GM21619 (cell line): Measurements from ENCODE around the gene RRP36.
"Not testable (repeated sequence)": the region's sequence is repeated elsewhere in the genome, so short reads cannot be mapped to it uniquely, and the experiment has no call there.

Source experiments
- ATAC-seq: cut with Tn5 transposase; IDR thresholded peaks from one replicate; pipeline ENCODE4 v1.9.1; 2021; ENCODE audit not compliant: unreplicated experiment

RRP36 gene

DNA sequence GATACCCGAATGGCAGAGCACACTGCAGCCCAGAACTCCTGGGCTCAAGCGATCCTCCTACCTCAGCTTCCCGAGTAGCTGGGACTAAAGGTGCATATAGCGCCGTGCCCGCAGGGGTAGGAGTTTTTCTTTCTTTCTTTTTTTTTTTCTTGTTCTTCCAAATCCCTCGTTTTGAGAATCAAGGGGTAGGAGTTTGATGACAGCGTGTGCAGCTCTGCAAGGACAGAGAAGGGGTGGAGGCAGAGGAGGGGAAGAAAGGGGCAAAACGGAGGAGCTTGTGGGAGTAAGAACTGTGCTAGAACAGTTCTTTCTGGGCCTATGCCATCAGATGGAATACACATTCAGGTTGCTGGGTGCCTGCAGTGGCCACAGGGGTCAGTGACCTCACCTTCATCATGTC, 15.3 kb downstream of the RRP36 start:
- ATAC-seq: no peak

DNA sequence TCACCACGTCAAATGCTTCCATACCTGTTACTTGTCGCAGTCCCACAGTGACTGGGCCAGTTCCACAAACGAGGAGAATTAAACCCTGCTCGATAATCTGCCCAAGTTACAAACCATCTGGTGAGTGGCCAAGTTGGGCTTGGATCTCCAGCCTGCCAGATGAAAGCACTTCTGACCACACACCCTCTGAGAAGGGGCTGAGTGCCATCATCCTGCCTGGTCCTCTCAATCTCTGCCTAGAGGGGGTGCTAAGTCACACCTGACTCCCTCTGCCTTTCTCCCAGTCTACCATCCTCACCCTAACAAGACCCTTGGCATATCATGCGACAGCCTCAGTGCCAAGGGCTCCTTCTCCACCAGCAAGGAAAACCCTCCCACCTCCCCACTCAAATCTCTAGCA, 15.8 kb downstream of the RRP36 start:
- ATAC-seq: no peak

DNA sequence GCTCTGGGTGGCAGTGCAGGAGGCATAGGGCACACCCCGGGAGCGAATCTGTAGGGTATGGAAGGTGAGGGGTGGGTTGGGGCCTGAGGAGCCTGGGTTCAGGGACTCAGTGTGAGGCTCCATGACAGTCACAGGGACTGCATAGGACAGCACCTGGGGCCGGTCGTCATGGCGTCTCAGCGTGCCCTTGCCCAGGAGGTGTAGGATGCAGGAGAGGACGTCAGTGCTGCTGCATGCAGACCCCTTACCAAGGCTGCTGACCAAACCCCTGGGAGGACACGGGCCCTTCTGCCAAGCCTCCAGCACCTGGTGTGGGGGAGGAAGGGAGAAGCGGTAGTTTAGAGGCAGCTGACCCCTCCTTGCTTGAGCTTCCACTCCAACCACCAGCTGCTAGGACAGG, 16.3 kb downstream of the RRP36 start:
- ATAC-seq: no peak

DNA sequence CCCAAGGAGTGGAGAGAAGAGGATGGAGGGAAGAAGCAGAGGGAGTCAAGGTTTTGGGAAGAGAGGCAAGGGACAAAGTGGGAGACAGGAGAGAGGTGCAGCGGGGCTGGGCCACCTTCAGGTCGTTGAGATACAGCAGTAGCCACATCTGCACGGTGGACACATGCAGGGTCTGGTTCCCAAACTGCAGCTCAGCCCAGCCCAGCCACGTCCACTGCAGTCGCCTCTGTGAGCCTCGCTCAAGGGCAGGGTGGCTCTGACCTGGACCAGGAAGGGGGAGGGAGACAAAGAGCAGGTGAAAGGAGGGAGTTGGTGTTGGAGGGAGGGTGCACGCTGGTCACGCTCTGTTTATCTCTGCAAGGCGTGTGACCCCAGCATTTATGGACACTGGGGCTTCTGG, 17.3 kb downstream of the RRP36 start:
- no peak for ATAC-seq

DNA sequence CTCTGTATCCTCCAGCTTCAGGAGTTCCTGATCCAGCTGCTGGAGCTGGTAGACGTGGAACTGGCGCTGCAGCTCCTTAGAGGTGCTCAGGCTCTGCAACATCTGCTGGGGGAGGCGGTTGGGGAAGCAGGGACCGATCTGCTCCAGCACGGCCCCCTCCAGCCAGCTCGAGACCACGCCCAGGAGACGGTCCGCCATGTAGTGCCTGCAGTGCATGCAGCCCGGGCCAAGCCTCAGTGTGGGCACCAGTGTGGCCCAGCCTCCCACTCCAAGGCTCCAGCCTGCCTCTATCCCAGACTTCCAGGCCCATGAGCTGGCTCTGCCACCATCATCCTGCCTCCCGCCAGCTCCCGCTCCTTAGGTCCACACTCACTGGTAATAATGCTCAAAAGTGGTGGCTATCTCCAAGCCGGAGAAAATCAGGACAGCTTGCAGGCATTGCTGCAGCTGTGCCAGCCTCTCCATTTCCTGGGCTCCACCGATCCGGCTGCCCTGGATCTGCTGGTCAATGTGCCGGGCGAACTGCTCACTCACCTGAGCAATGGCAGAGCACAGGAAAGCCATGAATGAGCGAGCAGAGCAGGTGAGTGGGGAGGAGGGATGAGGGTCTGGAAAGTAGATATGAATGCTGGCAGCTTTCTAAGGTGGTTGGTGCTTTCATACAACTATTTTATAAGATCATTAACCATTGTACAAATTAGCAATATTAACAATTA, 19.3 kb downstream of the RRP36 start:
- ATAC-seq: no peak

DNA sequence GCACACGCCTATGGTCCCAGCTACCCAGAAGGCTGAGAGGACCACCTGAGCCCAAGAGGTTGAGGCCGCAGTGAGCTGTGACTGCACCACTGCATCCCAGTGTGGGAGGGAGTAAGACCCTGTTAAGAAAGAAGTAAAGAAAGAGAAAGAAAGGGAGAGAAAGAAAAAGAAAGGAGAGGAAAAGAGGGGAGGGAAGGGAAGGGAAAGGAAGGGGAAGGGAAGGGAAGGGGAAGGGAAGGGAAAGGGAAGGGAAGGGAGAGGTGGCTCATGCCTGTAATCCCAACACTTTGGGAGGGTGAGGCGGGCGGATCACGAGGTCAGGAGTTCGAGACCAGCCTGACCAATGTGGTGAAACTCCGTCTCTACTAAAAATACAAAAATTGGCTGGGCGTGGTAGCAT, 20.1 kb downstream of the RRP36 start:
- not testable (repeated sequence) for ATAC-seq

DNA sequence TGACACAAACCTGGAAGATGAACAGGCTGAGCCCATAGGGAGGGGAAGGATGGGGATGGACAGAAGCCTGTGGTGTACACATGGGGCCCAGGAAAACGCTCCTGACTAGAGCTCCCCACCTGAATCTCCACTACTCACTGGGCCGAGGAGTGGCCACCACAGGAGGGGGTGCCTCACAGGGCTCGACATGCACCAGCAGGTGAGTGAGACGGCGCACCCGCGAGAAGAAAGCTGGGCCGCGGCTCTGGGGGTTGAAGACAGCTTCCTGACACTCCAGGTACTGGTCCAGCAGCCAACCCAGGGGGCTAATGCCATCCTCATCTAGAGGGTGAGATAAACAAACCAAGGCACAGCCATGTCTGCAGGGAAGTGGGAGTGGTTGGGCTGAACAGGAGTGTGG, 21.9 kb downstream of the RRP36 start:
- no peak for ATAC-seq

DNA sequence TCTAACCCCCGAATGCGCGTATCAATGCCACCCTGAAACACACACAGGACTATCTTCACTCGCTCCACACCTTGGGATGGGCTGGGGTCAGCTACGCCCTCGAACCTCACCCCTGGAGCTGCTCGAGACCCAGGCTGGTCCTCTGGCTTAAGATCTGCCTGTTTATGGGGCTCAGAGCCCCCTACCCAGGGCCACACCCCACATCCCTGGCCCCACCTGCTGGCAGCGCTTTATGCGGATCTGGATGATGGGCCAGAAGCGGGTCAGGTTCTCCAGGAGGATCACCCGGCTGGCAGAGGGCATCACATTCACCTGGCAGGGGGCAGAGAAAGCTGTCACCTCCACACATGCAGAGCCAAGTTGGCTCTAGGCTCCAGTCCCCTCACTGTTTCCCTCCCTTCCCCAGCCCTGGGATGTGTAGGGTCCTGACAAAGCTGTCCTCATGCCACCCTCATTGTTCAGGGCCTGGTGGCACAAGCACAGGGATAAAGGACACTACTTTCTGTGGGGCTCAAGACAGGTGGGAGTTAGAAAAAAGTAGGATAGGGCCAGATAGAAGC, 24.0 kb downstream of the RRP36 start:
- no peak for ATAC-seq

DNA sequence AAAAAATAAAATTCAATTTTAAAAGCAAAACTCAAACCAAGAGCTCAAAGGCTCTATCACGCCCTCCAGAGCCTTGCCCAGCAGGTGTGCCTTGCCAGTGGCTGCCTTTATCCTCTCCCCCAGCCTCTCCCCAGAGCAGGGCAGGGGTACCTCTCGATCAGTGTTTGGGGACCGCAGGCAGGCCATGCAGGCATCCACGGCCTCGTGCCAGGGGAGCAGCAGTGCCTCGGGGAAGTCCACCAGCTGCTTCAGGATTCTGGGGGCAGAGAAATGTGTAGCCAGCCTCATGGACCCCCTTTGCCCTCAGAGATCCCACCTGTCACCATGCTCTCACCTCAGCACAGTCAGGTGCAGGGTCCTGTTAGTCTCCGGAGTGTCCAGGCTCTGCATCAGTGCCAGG, 26.6 kb downstream of the RRP36 start:
- no peak for ATAC-seq

DNA sequence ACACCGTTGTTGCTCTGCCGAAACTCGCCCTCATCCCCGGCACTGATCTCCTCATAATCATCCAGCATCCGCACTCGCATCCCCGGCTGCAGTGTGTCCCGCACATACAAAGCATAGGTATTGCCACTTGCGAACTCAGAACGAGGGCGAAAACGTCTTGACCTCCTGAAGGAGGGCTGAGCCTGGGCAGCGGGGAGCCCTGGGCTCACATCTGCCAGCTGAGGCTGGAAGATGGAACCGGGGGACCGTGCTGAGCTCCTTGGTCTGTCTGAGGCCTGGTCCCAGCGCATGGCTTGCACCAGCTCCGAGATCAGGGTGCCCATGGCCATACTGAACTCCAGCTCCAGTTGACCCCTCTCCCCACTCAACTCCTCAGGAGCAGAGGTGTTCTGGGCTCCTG, 29.6 kb downstream of the RRP36 start:
- no peak for ATAC-seq

DNA sequence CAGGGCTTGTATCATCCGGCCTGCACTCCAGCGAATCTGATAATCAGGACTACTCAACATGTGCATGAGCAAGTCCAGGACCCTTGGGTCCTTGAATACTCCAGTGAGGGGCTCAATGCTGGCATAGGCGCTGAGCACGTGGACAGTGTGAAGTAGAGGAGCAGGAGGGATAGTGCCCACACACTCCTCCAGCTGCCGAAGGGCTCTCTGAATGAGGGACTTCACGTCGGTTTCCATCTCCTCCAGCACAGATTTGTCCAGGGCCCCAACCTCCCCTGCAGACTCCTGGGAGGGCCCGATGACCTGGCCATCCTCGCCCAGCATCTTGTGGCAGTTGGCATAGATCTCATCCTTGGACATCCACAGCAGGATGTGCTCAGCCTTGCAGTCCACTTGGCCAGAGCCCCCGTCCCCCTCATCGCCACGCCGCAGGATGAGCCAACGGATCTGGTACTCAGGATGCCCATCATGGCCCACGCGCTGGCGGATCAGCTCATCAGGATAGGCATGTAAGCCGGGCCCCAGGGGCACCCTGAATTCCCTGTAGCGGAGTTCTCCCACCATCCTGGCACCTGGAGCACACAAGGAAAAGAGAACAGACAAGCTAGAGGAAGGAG, 30.9 kb downstream of the RRP36 start:
- ATAC-seq: no peak

DNA sequence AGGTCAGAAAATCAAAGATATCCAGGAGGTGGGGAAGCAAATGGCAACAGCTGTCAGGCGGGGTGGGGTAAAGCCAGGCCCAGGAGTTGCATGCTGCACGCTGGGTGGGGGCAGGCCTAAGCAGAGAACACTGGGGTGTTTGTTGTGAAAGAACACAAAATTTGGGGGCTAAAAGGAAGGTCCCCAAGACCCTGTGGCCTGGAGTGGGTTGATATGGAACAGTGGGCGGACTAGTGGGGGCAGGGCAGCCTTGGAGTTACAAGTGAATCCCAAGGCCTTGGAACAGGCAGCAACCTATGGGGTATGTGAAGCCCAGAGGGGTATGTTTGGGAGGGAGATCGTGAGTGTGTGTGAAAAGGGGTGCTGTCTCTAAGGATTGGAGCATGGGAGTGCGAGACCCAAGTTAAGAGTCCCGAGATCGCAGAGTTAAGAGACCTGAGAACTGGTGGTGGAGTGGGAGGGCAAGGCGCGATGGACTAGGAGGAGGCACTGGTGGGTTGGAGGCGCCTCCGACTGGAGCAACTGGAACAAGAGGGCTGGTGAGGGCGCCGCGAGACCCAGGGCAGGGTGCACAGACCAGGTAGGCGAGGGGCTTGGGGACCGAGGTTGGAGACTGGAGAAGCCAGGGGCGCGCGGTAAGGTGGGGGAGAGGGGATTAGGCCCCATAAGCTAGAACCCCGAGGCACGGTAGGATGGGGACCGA, 31.6 kb downstream of the RRP36 start:
- peak; percentile 16 for ATAC-seq

DNA sequence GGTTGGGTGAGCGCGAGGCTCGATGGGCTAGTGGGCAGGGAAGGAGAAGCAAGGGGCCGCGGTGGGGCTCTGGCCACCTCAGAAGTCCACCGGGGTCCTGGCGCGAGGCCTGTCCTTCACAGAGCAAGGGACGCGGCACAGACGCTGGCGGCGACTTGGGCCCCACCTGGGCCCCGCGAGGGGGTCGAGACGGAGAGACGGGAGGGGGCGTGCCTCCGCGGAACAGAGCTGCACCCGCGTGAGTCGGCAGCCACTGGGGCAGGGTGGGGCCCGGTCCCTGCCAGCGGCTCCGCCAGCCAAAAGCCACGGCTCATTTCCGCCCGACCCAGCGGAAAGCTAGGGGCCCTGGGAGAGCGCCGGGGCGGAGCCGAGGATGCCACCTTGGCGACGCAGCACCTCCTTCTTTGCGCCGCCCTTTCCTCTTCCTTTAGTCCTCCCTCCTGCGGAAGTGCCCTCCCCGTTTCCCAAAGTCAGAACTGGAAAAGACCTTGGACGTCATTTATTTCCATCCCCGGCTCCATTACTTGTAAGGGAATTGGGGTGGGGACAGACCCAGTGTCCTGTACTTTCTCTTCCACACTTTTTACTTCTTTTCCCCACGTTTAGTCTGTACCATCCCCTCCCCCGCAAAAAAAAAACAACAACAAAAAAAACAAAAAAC, 32.3 kb downstream of the RRP36 start, which contains the start of gene CUL7:
CUL7 (minus strand) TSS at position 307 of the 661 bp plus-strand sequence. CDS start 1,063 bp downstream, outside the sequence.
- peak; percentile 91 for ATAC-seq

DNA sequence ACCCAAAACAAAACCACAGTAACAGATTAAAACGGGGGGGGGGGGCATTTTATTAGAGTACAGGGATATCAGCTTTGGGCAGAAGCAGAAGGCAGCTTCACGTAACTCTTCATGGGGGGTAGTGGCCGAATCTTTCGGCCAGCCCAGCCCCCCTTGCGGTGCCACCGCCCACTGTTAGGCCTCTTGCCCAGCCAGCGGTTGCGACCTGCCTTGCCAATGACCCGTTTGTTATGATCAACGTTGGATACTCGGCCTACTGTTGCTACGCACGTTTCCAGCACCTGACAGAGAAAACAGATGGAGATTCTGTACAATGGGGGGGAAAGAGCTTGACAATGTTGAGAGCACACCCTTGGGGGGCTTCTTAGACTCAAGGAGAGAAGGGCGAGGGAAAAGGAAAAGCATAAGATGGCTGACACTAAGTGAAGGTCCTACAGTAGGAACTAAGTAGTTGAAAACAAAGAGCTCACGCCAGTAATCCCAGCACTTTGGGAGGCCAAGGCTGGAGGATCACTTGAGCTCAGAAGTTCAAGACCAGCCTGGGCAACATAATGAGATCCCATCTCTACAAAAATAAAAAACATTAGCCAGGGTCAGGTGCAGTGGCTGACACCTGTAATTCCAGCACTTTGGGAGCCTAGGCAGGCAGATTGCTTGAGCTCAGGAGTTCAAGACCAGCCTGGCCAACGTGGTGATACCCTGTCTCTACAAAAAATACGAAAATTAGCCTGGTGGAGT, 33.0 kb downstream of the RRP36 start:
- ATAC-seq: no peak

DNA sequence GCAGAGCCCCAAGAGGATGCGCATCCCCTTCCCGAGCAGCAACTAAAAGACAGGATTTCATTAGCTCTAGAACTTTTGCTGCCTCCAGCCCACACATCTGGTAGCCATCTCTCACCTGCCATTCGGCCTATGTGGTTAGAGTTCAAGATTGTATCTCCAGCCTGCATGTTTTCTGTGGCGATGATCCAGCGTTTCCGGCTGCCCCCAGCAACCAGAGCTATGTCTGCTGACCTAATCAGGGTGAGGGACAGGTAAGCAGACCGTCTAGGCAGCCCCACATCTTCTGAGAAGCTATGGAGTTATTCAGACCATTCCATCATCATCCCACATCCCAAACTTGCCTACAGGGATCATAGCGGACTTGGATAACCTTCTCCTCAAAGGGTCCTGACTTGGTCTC, 34.5 kb downstream of the RRP36 start:
- ATAC-seq: no peak

DNA sequence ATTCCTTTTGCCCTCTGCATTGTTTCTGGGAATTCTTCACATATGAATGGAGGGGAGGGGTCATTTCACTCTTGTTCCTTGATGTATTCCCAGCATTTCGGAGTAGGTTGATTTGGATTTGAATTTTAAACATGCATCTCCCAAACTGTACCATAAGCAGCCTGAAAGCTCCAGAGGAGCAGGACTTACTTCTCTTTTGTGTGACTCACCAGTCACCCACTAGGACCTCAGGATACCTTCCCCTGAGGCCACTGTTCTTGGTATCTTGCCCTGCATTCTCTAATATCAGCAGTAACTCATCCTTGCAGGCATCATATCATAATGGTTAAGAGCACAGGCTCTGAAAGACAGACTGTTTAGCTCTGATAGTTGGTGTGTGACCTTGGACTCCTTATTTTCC, 37.1 kb downstream of the RRP36 start:
- no peak for ATAC-seq

DNA sequence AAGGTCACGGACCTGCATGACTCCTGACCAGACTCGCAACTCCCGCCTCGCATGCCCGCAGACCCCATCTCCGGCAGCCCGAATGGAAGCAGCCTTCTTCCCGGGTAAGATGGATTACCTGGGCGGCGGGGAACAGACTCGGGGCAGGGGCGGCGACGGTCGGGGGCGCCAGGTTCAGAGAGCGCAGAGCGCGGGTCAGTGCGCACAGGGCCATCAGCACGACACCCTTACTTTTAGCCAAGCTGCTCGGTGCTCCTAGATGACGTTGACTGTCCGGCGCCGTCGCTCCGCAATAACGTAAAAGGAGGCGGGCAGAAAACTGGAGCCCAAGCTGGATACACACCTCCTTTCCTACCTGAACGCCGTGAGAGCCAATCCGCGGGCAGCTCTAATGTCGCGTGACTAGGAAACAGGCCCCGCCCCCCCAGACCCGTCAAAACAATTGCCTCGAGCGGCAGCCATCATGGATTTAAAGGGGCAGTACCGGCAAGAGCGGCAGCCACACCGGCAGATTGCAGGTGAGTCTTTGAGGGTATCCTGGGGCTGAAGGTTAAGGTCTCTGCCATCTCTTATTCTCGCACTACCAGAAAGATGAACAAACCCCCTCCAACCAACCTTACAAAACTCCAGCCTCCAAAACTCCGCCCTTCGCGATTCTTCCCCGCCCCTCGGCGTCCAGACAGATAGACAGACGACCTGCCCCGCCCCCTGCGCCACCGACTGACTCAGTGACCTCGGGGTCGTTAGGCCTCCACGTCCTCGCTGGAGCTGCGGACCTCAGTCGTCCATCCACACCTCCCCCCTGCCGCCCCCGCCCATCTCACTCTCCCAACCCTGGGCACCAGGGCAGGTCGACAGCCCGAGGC, 38.0 kb downstream of the RRP36 start, which contains the start of the genes KLC4 and MRPL2:
KLC4 (plus strand) TSS at position 464 of the 866 bp plus-strand sequence. CDS start 1,705 bp downstream, outside the sequence.
MRPL2 (minus strand) TSS at position 267 of the 866 bp plus-strand sequence; CDS start at position 214, 53 bp downstream.
- ATAC-seq: peak; percentile 92

DNA sequence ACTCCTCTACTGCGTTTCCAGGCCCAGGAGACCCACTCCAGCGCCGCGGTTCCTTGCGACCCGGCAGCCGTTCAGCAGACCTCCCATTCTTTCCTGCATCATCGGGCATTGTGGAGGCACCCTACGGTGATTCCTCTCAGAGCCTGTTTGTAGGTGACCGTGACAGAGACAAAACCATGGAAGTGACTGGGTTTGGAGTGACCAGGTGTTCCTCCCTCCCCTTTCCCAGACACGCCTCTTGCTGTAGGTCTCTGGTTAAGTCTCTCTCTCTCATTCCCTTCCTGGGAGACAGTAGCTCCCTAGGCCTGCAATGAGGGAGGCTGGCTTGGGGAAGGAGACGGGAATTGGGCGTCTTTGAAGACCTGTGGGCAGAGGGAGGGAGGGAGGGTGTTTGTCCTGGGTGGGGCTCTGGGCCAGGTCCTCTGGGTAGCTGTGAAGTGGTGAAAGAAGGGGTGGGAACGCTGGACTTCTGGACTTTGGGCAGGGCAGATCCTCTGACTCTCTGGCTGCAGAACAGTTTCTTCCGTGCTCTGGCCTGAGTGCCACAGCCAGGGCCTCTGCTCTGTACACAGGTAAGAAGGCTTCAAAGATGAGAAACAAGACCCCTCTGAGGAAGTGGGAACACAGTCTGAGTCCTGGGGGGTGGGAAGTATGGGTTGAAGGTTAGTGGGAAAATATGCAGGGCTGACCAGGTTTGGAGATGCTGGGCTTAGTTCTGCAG, 38.8 kb downstream of the RRP36 start:
- no peak for ATAC-seq
